ENCODE data around the gene CPNE1.

Gene CPNE1

GRCh38 chr20:35660122-35660937 lies 4.4 kb downstream of the CPNE1 start:
- H3K4me3 ChIP-seq (ENCODE audit: low read depth, low read length) = no peak overlapping the region
- no peak for TF ChIP-seq CTCF (IDR thresholded peaks at IDR 0.05; ENCODE audit: borderline replicate concordance, insufficient read depth, low read depth, low read length)

GRCh38 chr20:35657271-35657670 lies 7.4 kb downstream of the CPNE1 start:
- no peak overlapping the region for H3K4me3 ChIP-seq (ENCODE audit: low read depth, low read length)
- TF ChIP-seq CTCF (IDR thresholded peaks at IDR 0.05; ENCODE audit: borderline replicate concordance, insufficient read depth, low read depth, low read length) = no peak

- TF ChIP-seq CTCF (IDR thresholded peaks at IDR 0.05; ENCODE audit: borderline replicate concordance, insufficient read depth, low read depth, low read length) = no peak
- no peak overlapping the region for H3K4me3 ChIP-seq (ENCODE audit: low read depth, low read length)
These were observed 10.3 kb downstream of the CPNE1 start for GRCh38 chr20:35654415-35654814.

- no peak overlapping the region for H3K4me3 ChIP-seq (ENCODE audit: low read depth, low read length)
- no peak for TF ChIP-seq CTCF (IDR thresholded peaks at IDR 0.05; ENCODE audit: borderline replicate concordance, insufficient read depth, low read depth, low read length)
These were observed 10.8 kb downstream of the CPNE1 start for GRCh38 chr20:35653893-35654292.

GRCh38 chr20:35653430-35653734 lies 11.3 kb downstream of the CPNE1 start:
- TF ChIP-seq CTCF (IDR thresholded peaks at IDR 0.05; ENCODE audit: borderline replicate concordance, insufficient read depth, low read depth, low read length) = no peak

GRCh38 chr20:35652641-35653429 lies 11.9 kb downstream of the CPNE1 start:
- no peak for TF ChIP-seq CTCF (IDR thresholded peaks at IDR 0.05; ENCODE audit: borderline replicate concordance, insufficient read depth, low read depth, low read length)
- no peak overlapping the region for H3K4me3 ChIP-seq (ENCODE audit: low read depth, low read length)

More at GRCh38 chr20:35653430-35653734, 11.3 kb downstream of the CPNE1 start:
- H3K4me3 ChIP-seq (ENCODE audit: low read depth, low read length) = no peak overlapping the region

GRCh38 chr20:35651958-35652357 lies 12.7 kb downstream of the CPNE1 start:
- TF ChIP-seq CTCF (IDR thresholded peaks at IDR 0.05; ENCODE audit: borderline replicate concordance, insufficient read depth, low read depth, low read length) = no peak
- H3K4me3 ChIP-seq (ENCODE audit: low read depth, low read length) = no peak overlapping the region

All from GM12875 (cell line).